GM12865 (cell line): ENCODE results near the gene CLIP2.

Source experiments
- DNase-seq: peaks from one replicate; pipeline ENCODE4 v3.0.0; 2010; ENCODE audit warnings: low read depth
- H3K4me3 ChIP-seq: 2 replicates; pipeline ENCODE4 v1.5.1; 2011; ENCODE audit warnings: mild to moderate bottlenecking, low read depth, low read length, control low read depth
- TF ChIP-seq, protein P1 (sequence below): IDR thresholded peaks from 2 replicates; pipeline ENCODE4 v1.5.1; 2011; ENCODE audit warnings: low read length, control low read depth, low read depth, inconsistent platforms; ENCODE audit not compliant: insufficient read depth; ENCODE audit errors: missing control alignments

CLIP2 gene

DNA sequence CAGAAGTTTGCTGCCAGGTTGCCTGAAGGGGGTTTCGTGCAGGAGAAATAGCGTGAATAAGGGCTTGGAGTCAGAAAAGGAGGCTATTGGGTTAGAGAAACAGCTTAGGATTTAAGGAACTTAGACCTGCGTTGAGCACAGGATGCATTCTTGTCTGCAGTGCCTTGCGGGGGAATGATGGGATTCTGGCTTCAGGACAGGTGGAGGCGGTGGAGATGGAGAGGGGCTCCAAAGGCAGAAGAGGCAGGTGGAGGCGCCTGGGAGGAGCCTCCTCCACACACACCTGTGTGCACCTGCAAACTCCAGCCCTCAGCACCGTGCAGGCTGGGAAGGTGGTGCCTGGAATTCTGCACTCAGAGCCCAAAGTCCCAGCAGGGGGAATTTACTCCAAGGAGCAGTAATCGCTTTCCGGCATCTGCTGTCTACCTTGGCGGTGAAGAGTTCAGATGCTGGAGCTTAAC lies 1.8 kb downstream of the CLIP2 start:
- TF ChIP-seq, protein P1, sequence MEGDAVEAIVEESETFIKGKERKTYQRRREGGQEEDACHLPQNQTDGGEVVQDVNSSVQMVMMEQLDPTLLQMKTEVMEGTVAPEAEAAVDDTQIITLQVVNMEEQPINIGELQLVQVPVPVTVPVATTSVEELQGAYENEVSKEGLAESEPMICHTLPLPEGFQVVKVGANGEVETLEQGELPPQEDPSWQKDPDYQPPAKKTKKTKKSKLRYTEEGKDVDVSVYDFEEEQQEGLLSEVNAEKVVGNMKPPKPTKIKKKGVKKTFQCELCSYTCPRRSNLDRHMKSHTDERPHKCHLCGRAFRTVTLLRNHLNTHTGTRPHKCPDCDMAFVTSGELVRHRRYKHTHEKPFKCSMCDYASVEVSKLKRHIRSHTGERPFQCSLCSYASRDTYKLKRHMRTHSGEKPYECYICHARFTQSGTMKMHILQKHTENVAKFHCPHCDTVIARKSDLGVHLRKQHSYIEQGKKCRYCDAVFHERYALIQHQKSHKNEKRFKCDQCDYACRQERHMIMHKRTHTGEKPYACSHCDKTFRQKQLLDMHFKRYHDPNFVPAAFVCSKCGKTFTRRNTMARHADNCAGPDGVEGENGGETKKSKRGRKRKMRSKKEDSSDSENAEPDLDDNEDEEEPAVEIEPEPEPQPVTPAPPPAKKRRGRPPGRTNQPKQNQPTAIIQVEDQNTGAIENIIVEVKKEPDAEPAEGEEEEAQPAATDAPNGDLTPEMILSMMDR, result no peak
- DNase-seq, result no peak
- peak overlapping the region; percentile 70 for H3K4me3 ChIP-seq

- DNase-seq, result no peak
- peak overlapping the region; percentile 70 for H3K4me3 ChIP-seq
- TF ChIP-seq, protein P1, result no peak
These were observed 2.3 kb downstream of the CLIP2 start for GRCh38 chr7:74291535-74291934.

GRCh38 chr7:74292757-74293576 lies 3.8 kb downstream of the CLIP2 start:
- no peak overlapping the region for H3K4me3 ChIP-seq
- TF ChIP-seq, protein P1, result no peak
- DNase-seq, result no peak

GRCh38 chr7:74293577-74293908 lies 4.3 kb downstream of the CLIP2 start:
- H3K4me3 ChIP-seq, result no peak overlapping the region
- TF ChIP-seq, protein P1, result no peak
- peak; percentile 63 for DNase-seq

GRCh38 chr7:74294191-74294998 lies 5.2 kb downstream of the CLIP2 start:
- no peak for DNase-seq
- TF ChIP-seq, protein P1, result no peak

DNA sequence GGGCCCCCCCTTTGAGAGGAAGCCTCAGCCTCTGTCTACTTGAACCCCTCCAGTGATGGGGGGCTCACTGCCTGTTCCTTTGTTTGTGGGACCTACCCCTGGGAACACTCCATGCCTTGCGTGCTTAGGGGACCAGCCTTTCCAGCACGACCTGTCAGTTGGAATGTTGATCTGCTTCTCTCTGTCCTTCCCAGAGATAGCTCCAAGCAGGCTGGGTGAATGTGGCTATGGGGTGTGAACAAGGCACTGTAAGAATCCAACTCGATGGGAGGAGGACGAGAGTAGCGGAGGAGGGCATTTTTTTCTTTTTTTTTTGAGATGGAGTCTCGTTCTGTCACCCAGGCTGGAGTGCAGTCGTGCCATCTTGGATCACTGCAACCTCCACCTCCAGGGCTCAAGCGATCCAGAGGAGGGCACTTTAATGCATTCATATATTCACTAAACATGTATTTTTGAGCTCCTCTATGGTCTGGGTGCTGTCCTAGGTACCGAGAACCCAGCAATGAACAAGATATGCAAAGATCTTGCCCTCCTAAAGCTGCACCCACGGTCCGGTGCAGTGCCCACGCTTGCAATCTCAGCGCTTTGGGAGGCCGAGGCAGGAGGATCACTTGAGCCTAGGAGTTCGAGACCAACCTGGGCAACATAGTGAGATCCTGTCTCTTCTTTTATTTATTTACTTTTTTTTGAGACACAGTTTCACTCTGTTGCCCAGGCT lies 8.5 kb downstream of the CLIP2 start:
- TF ChIP-seq, protein P1, result no peak
- no peak for DNase-seq
- H3K4me3 ChIP-seq, result no peak overlapping the region

More at GRCh38 chr7:74294191-74294998, 5.2 kb downstream of the CLIP2 start:
- no peak overlapping the region for H3K4me3 ChIP-seq
